Epidermal melanocyte (primary cell): ENCODE results near the gene C1orf21.

Experiments
- DNase-seq: peaks from one replicate; pipeline ENCODE4 v3.0.0; 2011; ENCODE audit warnings: low spot score; ENCODE audit not compliant: insufficient read length

The C1orf21 gene

GRCh38 chr1:184513966-184514365 lies 127.1 kb downstream of the C1orf21 start:
- no peak for DNase-seq

GRCh38 chr1:184514447-184514846 lies 127.6 kb downstream of the C1orf21 start:
- no peak for DNase-seq

- no peak for DNase-seq
Observed at GRCh38 chr1:184517130-184517529, 130.3 kb downstream of the C1orf21 start.

GRCh38 chr1:184518736-184519357 lies 132.0 kb downstream of the C1orf21 start:
- no peak for DNase-seq

- no peak for DNase-seq
Observed at GRCh38 chr1:184520336-184520735, 133.5 kb downstream of the C1orf21 start.

- DNase-seq = no peak
Observed at GRCh38 chr1:184524248-184524647, 137.4 kb downstream of the C1orf21 start.

GRCh38 chr1:184527402-184527801 lies 140.6 kb downstream of the C1orf21 start:
- no peak for DNase-seq

GRCh38 chr1:184530226-184530625 lies 143.4 kb downstream of the C1orf21 start:
- DNase-seq = no peak

- no peak for DNase-seq
Observed at GRCh38 chr1:184531296-184531695, 144.5 kb downstream of the C1orf21 start.

- no peak for DNase-seq
Observed at GRCh38 chr1:184532199-184532598, 145.4 kb downstream of the C1orf21 start.

- no peak for DNase-seq
Observed at GRCh38 chr1:184533049-184533448, 146.2 kb downstream of the C1orf21 start.

- no peak for DNase-seq
Observed at GRCh38 chr1:184533915-184534314, 147.1 kb downstream of the C1orf21 start.

- no peak for DNase-seq
Observed at GRCh38 chr1:184534690-184535089, 147.9 kb downstream of the C1orf21 start.

GRCh38 chr1:184535191-184535970 lies 148.6 kb downstream of the C1orf21 start:
- DNase-seq = no peak

- DNase-seq = no peak
Observed at GRCh38 chr1:184536246-184536985, 149.6 kb downstream of the C1orf21 start.

GRCh38 chr1:184539580-184539979 lies 152.8 kb downstream of the C1orf21 start:
- DNase-seq = no peak

- DNase-seq = no peak
Observed at GRCh38 chr1:184541537-184542152, 154.8 kb downstream of the C1orf21 start.

GRCh38 chr1:184542291-184542690 lies 155.5 kb downstream of the C1orf21 start:
- no peak for DNase-seq

- no peak for DNase-seq
Observed at GRCh38 chr1:184545601-184546000, 158.8 kb downstream of the C1orf21 start.

GRCh38 chr1:184552446-184552845 lies 165.6 kb downstream of the C1orf21 start:
- DNase-seq = no peak

GRCh38 chr1:184553845-184554244 lies 167.0 kb downstream of the C1orf21 start:
- DNase-seq = no peak
